ENCODE data around the gene WLS.
"Not testable (repeated sequence)": the region's sequence is repeated elsewhere in the genome, so short reads cannot be mapped to it uniquely, and the experiment has no call there.

WLS gene

DNA sequence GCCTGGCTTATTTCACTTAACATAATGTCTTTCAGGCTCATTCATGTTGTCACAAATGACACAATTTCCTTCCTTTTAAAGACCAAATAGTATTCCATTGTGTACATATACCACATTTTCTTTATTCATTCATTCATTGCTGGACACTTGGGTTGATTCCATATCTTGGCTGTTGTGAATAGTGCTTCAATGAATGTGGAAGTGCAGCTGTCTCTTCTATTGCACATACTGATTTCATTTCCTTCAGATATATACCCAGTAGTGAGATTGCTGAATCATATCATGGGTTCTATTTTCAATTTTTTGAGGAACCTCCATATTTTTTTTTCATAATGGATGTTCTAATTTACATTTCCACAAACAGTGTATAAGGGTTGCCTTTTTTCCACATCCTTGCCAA is 38.6 kb upstream of the WLS start:
- no peak overlapping the region for H3K4me3 ChIP-seq (ENCODE audit: low read depth, low read length)
- no peak for TF ChIP-seq CTCF (IDR thresholded peaks at IDR 0.05; ENCODE audit: borderline replicate concordance, insufficient read depth, low read depth, low read length)

DNA sequence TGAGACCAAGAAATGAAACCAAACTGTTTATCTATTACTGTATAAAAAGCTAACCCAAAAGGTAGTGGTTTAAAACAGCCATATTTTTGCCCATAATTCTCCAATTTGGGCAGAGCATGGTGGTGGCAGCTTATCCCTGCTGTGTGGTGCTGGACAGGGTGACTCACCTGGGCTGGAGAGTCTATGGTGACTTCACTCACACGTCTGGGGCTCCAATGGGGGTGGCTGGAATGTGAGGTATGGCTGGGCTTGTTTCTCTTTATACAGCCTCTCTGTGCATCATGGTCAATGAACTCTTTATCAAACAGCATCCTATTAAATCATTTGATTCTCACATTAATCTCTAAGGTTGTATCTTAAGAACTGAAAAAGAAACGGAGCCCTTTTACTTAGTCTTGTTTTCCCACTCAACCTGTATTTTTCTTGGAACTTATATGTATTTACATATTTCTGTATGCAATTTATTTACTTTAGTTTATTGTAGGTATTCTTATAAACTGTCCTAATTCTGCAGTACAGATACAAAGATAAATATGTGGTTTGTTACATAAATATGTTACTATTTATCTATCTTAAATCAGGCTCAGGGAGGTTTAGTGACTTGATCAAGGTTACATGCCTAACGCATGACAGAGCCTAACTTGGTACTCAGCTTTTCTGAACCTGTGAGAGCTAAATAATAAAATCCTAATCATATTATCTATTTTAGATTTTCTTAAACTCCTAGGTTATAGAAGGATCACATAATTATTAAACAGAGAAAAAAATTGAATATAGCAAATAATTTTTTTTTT is 37.5 kb upstream of the WLS start:
- no peak for TF ChIP-seq CTCF (IDR thresholded peaks at IDR 0.05; ENCODE audit: borderline replicate concordance, insufficient read depth, low read depth, low read length)
- H3K4me3 ChIP-seq (ENCODE audit: low read depth, low read length), result no peak overlapping the region

- no peak for TF ChIP-seq CTCF (IDR thresholded peaks at IDR 0.05; ENCODE audit: borderline replicate concordance, insufficient read depth, low read depth, low read length)
Observed at GRCh38 chr1:68268896-68269483, 36.7 kb upstream of the WLS start.

DNA sequence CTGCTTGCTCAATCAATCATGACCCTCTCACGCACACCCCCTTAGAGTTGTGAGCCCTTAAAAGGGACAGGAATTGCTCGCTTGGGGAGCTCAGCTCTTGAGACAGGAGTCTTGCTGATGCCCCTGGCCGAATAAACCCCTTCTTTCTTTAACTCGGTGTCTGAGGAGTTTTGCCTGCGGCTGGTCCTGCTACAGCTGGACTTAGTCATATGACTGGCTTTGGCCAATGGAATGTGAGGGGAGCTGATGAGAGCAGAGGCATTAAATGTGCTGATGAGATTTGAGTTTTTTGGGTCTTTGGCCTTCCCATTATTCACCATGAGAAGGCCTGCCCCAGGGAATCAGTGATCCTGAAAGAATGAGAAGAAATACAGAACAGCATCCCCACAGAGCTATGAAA is 24.5 kb upstream of the WLS start:
- H3K4me3 ChIP-seq (ENCODE audit: low read depth, low read length), result not testable (repeated sequence)

More at GRCh38 chr1:68268896-68269483, 36.7 kb upstream of the WLS start:
- no peak overlapping the region for H3K4me3 ChIP-seq (ENCODE audit: low read depth, low read length)

DNA sequence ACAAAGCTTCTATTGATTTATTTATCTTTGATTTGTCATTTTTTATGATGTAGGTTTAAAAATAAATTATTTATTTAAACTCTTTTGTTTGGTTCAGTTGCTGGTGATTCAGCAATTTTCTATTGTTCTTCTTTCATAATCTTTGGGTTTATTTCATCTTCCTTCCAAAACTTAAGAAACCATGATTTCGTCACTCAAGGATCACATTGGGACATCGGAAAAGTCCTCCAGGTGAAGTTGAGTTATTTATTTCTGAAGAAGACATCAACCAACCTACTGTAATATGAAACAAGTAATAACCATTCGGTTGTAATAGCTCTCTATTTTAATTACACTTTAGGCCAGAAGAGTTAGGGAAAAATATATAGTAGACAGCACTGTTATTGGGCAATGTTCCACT is 23.0 kb upstream of the WLS start:
- no peak for TF ChIP-seq CTCF (IDR thresholded peaks at IDR 0.05; ENCODE audit: borderline replicate concordance, insufficient read depth, low read depth, low read length)

DNA sequence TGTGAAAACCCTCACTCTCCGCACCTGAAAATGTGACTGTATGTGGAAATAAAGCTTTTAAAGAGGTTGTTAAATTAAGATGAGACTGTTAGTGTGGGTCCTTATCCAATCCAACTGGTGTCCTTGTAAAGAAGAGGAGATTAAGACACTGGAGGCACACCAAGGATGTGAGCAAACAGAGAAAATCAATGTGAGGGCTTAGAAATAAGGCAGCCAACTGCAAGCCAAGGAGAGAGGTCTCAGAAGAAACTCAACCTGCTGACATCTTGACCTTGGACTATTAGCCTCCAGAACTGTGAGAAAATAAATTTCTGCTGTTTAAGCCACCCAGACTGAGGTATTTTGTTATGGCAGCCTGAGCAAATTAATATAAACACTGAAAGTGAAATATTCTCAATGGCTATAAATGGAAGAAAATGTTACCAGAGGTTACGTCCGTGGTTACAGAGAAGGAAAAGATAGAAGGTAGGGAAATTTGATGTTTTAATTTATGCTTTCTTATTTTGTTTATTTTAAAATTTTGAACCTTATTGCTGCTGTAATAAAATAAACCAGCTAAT is 22.4 kb upstream of the WLS start:
- TF ChIP-seq CTCF (IDR thresholded peaks at IDR 0.05; ENCODE audit: borderline replicate concordance, insufficient read depth, low read depth, low read length), result no peak
- no peak overlapping the region for H3K4me3 ChIP-seq (ENCODE audit: low read depth, low read length)

More for the DNA sequence above, 23.0 kb upstream of the WLS start:
- no peak overlapping the region for H3K4me3 ChIP-seq (ENCODE audit: low read depth, low read length)

DNA sequence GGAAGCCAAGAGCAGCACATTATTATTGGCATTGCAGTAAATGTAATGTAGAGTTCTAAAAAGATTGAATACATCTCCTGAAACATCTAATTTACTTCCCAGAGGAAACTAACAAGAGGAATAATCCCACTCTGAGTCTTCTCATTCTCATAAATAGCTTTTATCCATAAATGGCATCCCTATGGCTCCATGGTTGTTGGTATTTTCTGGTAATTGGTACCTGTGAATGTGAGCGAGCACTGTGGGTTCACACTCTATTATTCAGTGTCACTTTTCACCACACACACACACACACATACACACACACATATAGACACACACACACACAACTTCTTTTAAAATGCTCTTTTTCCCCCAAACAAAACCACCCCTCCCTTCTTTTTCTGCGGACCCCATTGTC is 4.7 kb upstream of the WLS start:
- no peak for TF ChIP-seq CTCF (IDR thresholded peaks at IDR 0.05; ENCODE audit: borderline replicate concordance, insufficient read depth, low read depth, low read length)

More for the DNA sequence above, 4.7 kb upstream of the WLS start:
- H3K4me3 ChIP-seq (ENCODE audit: low read depth, low read length), result no peak overlapping the region

Data from GM12875 (cell line).